Tibial nerve (tissue), 3 donors: ENCODE data around the gene SEMA3G.

Source experiments
- POLR2A ChIP-seq, 2 donors: fragments of 450-650 bp; IDR thresholded peaks; one replicate each; pipeline ENCODE4 v1.6.1; 2017; ENCODE audit warnings: antibody characterized with exemption in 2 of 2, mild to moderate bottlenecking in 2 of 2, moderate library complexity in 2 of 2
- TF ChIP-seq, protein P1 (sequence below), 5 experiments: fragments of 200-600 bp in 3 of 5; fragments of 450-650 bp in 2 of 5; sonication (generic) in 3 of 5; IDR thresholded peaks; one replicate each; pipeline ENCODE4 v1.5.1; 2016 to 2019; ENCODE audit warnings: antibody characterized with exemption in 5 of 5, mild to moderate bottlenecking in 3 of 5, moderate library complexity in 2 of 5

DNA sequence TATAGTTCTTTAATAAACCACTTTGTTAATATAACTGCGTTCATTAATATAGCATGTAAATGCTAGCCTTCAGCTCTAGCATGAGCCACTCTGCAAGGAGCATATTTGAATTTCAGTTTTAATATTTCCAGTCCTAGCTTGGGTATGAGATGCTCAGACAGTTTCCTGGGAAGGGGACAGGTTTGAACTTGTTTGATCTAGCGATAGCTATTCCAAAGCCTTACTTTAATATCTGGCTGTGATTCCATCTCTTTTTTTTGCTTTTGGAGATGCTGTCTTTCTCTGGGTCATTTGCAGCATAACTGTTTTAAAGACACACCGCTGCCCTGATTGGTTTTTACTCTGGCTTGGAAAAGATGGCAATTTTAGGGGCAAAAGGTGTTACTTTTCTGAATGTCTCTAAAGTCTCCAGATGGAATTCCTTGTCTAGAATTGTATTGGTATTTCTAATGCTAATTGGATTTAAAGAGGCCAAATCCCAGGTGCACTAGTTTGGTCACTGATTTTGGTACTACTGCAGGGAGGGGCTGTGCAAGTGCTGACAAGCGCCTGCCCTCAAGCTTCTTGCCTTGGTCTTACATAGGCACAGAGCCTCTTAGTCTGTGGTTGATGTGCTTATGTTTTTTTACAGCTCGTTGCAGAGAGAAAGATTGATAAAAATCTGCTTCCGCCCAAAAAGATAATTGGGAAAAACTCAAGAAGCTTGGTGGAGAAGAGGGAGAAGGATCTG lies 13.3 kb upstream of the SEMA3G start:
- no peak for TF ChIP-seq POLR2A (IDR thresholded peaks at IDR 0.05)
- TF ChIP-seq, protein P1, sequence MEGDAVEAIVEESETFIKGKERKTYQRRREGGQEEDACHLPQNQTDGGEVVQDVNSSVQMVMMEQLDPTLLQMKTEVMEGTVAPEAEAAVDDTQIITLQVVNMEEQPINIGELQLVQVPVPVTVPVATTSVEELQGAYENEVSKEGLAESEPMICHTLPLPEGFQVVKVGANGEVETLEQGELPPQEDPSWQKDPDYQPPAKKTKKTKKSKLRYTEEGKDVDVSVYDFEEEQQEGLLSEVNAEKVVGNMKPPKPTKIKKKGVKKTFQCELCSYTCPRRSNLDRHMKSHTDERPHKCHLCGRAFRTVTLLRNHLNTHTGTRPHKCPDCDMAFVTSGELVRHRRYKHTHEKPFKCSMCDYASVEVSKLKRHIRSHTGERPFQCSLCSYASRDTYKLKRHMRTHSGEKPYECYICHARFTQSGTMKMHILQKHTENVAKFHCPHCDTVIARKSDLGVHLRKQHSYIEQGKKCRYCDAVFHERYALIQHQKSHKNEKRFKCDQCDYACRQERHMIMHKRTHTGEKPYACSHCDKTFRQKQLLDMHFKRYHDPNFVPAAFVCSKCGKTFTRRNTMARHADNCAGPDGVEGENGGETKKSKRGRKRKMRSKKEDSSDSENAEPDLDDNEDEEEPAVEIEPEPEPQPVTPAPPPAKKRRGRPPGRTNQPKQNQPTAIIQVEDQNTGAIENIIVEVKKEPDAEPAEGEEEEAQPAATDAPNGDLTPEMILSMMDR (IDR thresholded peaks at IDR 0.05), result no peak
